MM.1S (cell line): ENCODE measurements around the gene TIAM1.

Source experiments
- DNase-seq: peaks from one replicate; pipeline ENCODE4 v3.0.0-alpha.2; 2015
- H2AFZ ChIP-seq: fragments of 300-600 bp; sonication (generic); 2 replicates; pipeline ENCODE4 v1.6.0; 2016; ENCODE audit warnings: antibody characterized with exemption, low read length
- H3F3A ChIP-seq: fragments of 300-600 bp; sonication (generic); 2 replicates; pipeline ENCODE4 v1.6.1; 2016; ENCODE audit warnings: mild to moderate bottlenecking, antibody characterized with exemption, low read length, moderate library complexity, mixed read lengths; ENCODE audit not compliant: insufficient read depth
- H3K27ac ChIP-seq: fragments of 300-600 bp; sonication (generic); 2 replicates; pipeline ENCODE4 v1.5.1; 2016; ENCODE audit warnings: mild to moderate bottlenecking, low read length
- H3K27me3 ChIP-seq: fragments of 300-600 bp; sonication (generic); replicated peaks from 2 replicates; pipeline ENCODE4 v1.6.0; 2016; ENCODE audit warnings: low read length; ENCODE audit not compliant: insufficient read depth
- H3K36me3 ChIP-seq: fragments of 300-600 bp; sonication (generic); replicated peaks from 2 replicates; pipeline ENCODE4 v1.6.1; 2016; ENCODE audit warnings: mild to moderate bottlenecking, low read length, mixed read lengths; ENCODE audit not compliant: insufficient read depth
- H3K4me1 ChIP-seq: fragments of 300-600 bp; sonication (generic); 2 replicates; pipeline ENCODE4 v1.6.1; 2016; ENCODE audit warnings: low read length, mixed read lengths
- H3K4me2 ChIP-seq: fragments of 300-600 bp; sonication (generic); 2 replicates; pipeline ENCODE4 v1.6.0; 2016; ENCODE audit warnings: low read depth, low read length
- H3K4me3 ChIP-seq: fragments of 300-600 bp; sonication (generic); 2 replicates; pipeline ENCODE4 v1.5.1; 2016; ENCODE audit warnings: low read length, mixed read lengths
- H3K79me2 ChIP-seq: fragments of 300-600 bp; sonication (generic); 2 replicates; pipeline ENCODE4 v1.6.1; 2016; ENCODE audit warnings: mixed run types, low read length, mixed read lengths
- H3K9ac ChIP-seq: fragments of 300-600 bp; sonication (generic); 2 replicates; pipeline ENCODE4 v1.6.1; 2016; ENCODE audit warnings: low read length, mixed read lengths
- H3K9me2 ChIP-seq: fragments of 300-600 bp; sonication (generic); replicated peaks from 2 replicates; pipeline ENCODE4 v1.6.1; 2016; ENCODE audit warnings: mild to moderate bottlenecking, low read length, mixed read lengths; ENCODE audit not compliant: insufficient read depth
- H3K9me3 ChIP-seq: fragments of 300-600 bp; sonication (generic); replicated peaks from 2 replicates; pipeline ENCODE4 v1.6.1; 2016; ENCODE audit warnings: mild to moderate bottlenecking, low read length, mixed read lengths; ENCODE audit not compliant: insufficient read depth
- H4K20me1 ChIP-seq: fragments of 300-600 bp; sonication (generic); 2 replicates; pipeline ENCODE4 v1.6.1; 2016; ENCODE audit warnings: mild to moderate bottlenecking, low read length, moderate library complexity, mixed read lengths; ENCODE audit not compliant: insufficient read depth
- EZH2 ChIP-seq: fragments of 300-600 bp; sonication (generic); optimal IDR thresholded peaks from 2 replicates; pipeline ENCODE3; 2017; ENCODE audit warnings: low read depth, mild to moderate bottlenecking, antibody characterized with exemption, low read length, mixed read lengths
- EZH2phosphoT487 ChIP-seq: fragments of 300-600 bp; sonication (generic); IDR thresholded peaks from 2 replicates; pipeline ENCODE4 v1.6.1; 2018; ENCODE audit warnings: antibody characterized with exemption, low read length
- TF ChIP-seq, protein P1 (sequence below): fragments of 300-600 bp; sonication (generic); IDR thresholded peaks from 2 replicates; pipeline ENCODE4 v1.5.1; 2016; ENCODE audit warnings: antibody characterized with exemption, low read length, mixed read lengths

The TIAM1 gene

DNA sequence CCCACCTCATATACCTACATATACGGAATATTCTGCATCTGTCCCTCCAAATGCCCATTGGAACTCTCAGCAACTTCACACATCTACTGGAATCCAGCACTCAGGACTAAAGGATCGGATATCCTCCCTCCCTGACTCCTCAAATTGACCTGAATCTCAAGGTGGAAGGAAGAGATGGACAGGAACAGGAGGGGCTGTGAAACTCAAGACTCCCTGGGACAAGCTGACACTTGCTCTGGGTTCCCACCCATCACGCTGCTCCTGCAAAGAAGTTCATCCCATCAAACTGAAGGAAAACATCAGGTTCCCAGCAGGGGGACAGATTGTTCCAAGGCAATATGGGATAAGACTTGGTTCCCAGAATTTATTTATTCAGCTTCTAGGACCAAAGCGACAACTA is 30.3 kb upstream of the TIAM1 start:
- Histone ChIP-seq H3K4me1 (peaks cover 18% of the 10 kb centered on the region), H4K20me1 (no peaks in the 10 kb centered on the region), H3K9me2 (no peaks in the 10 kb centered on the region), H2AFZ (no peak overlapping the region), H3K4me2 (no peak overlapping the region), H3K4me3 (no peak overlapping the region), H3F3A (peaks cover 2% of the 10 kb centered on the region; the same call in 1 of the 2 replicates), H3K9me3 (no peaks in the 10 kb centered on the region), H3K27ac (no peak overlapping the region), H3K79me2 (peaks cover 23% of the 10 kb centered on the region), H3K9ac (no peak overlapping the region), H3K36me3 (no peaks in the 10 kb centered on the region), H3K27me3 (no peaks in the 10 kb centered on the region)
- DNase-seq = no peak
- TF ChIP-seq EZH2phosphoT487 = no peak
- no peak for TF ChIP-seq EZH2
- TF ChIP-seq, protein P1, sequence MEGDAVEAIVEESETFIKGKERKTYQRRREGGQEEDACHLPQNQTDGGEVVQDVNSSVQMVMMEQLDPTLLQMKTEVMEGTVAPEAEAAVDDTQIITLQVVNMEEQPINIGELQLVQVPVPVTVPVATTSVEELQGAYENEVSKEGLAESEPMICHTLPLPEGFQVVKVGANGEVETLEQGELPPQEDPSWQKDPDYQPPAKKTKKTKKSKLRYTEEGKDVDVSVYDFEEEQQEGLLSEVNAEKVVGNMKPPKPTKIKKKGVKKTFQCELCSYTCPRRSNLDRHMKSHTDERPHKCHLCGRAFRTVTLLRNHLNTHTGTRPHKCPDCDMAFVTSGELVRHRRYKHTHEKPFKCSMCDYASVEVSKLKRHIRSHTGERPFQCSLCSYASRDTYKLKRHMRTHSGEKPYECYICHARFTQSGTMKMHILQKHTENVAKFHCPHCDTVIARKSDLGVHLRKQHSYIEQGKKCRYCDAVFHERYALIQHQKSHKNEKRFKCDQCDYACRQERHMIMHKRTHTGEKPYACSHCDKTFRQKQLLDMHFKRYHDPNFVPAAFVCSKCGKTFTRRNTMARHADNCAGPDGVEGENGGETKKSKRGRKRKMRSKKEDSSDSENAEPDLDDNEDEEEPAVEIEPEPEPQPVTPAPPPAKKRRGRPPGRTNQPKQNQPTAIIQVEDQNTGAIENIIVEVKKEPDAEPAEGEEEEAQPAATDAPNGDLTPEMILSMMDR = no peak

DNA sequence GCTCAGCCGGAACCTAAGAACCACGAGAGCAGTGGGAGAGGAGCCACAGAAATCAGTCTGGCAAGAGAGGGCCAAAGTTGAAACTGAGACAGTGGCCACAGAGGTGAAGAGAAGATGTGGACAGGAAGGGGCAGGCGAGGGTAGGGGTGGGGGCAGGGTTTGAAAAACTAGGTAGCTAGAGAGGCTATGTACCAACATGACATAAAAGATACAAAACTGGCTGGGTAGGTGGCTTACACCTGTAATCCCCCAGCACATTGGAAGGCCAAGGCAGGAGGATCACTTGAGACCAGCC is 28.4 kb upstream of the TIAM1 start:
- TF ChIP-seq, protein P1 = no peak
- TF ChIP-seq EZH2phosphoT487 = no peak
- TF ChIP-seq EZH2 = no peak
- H2AFZ ChIP-seq = no peak overlapping the region
- H3K4me2 ChIP-seq = no peak overlapping the region
- no peaks in the 10 kb centered on the region for H3K27me3 ChIP-seq
- H3K36me3 ChIP-seq = no peaks in the 10 kb centered on the region
- H3K27ac ChIP-seq = no peak overlapping the region
- peaks cover 10% of the 10 kb centered on the region for H3F3A ChIP-seq
- no peaks in the 10 kb centered on the region for H3K9me2 ChIP-seq
- H3K4me1 ChIP-seq = peaks cover 30% of the 10 kb centered on the region
- no peaks in the 10 kb centered on the region for H4K20me1 ChIP-seq
- peaks cover 16% of the 10 kb centered on the region for H3K79me2 ChIP-seq
- no peaks in the 10 kb centered on the region for H3K9me3 ChIP-seq
- no peak overlapping the region for H3K9ac ChIP-seq
- DNase-seq = no peak
- no peak overlapping the region for H3K4me3 ChIP-seq

DNA sequence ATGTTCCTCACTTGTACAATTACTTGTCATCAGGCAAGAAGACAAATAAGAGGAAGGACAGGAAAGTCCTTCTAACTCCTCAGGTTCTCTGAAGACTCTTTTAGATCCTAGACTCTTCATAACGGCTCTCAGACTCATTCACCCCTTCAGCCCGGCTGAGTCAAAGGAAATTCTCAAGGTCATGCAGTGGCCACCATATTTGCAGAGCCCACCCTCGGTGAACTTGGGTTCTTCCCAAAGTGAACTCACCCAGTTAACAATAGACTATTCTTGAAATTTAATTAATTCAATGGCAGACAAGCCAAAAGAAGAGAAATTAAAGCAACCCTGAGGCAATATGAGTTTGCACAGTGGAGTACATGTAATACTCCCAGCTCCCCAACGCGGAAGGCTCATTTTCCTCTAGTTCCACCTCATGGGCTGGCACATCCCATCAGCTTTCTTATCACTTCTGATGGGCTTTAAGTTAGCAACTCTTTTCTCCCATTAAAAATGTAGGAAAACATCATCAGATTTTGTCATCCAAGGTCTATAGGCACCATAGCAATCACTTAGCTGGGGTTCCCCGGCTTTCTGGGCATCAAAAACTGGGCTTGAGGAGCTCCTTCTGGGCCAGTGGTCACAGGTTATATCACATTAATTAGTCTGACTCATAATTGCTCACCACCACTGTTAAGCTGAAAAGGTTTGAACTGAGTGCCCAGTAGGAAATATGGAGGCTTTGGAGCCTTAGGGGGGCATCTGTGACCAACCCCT is 27.8 kb upstream of the TIAM1 start:
- no peak for TF ChIP-seq EZH2
- TF ChIP-seq, protein P1 = no peak
- no peak for TF ChIP-seq EZH2phosphoT487
- no peak overlapping the region for H3K4me2 ChIP-seq
- no peaks in the 10 kb centered on the region for H4K20me1 ChIP-seq
- H3K27me3 ChIP-seq = no peaks in the 10 kb centered on the region
- no peaks in the 10 kb centered on the region for H3K36me3 ChIP-seq
- no peaks in the 10 kb centered on the region for H3K9me2 ChIP-seq
- no peak overlapping the region for H2AFZ ChIP-seq
- no peak overlapping the region for H3K4me3 ChIP-seq
- H3K9me3 ChIP-seq = no peaks in the 10 kb centered on the region
- H3K9ac ChIP-seq = no peak overlapping the region
- peaks cover 31% of the 10 kb centered on the region for H3K4me1 ChIP-seq
- no peak overlapping the region for H3K27ac ChIP-seq
- DNase-seq = no peak
- H3K79me2 ChIP-seq = peaks cover 13% of the 10 kb centered on the region
- H3F3A ChIP-seq = peaks cover 10% of the 10 kb centered on the region
